C4-2B (cell line): ENCODE results near the gene VAC14.

Experiments
- CTCF ChIP-seq: fragments of 450-650 bp; conservative IDR thresholded peaks from 2 replicates; pipeline ENCODE4 v1.5.1; 2017; ENCODE audit warnings: mild to moderate bottlenecking
- ZFX ChIP-seq: fragments of 450-650 bp; IDR thresholded peaks from 2 replicates; pipeline ENCODE4 v1.6.1; 2017

DNA sequence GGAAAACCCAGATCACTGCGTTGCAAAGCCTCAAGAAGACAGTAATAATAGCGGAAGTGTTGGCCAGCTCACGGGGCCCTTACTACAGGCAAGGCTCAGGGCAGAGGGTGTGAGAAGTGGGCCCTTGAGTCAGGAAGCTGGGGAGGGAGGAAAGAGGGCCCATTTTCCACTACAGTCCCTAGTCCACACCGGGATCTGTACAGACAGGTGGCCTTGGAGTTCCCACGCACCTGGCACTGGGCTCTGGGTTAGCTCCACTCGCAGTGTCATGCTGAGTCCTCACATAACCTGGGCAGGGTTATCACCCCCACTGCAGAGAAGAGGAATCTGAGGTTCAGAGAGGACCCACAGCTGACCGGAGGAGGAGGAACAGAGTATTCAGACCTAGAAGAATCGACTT lies 98.3 kb downstream of the VAC14 start:
- TF ChIP-seq CTCF (no peak), ZFX (no peak)
